Lower leg skin (tissue), 4 donors: Measurements from ENCODE around the gene LRP5. TPM values are rescaled to one million over a fixed set of nuclear protein-coding genes. Genes with fewer than 3 reads are reported as not detected.

ENCODE experiments used
- DNase-seq, 2 donors: peaks; one replicate each; pipeline ENCODE4 v3.0.0-alpha.2; 2019; ENCODE audit warnings: low spot score in 2 of 2
- H3K4me3 ChIP-seq: fragments of 200-600 bp; sonication (generic); 2 replicates; pipeline ENCODE4 v1.5.1; 2017; ENCODE audit warnings: mild to moderate bottlenecking, low read depth; ENCODE audit not compliant: poor library complexity, severe bottlenecking
- POLR2A ChIP-seq, 2 donors: fragments of 450-650 bp; IDR thresholded peaks; one replicate each; pipeline ENCODE4 v1.6.1; 2016 to 2017; ENCODE audit warnings: antibody characterized with exemption in 2 of 2, mild to moderate bottlenecking in 1 of 2, moderate library complexity in 1 of 2
- WGBS, 2 donors: methylation state at CpG; one replicate each; pipeline ENCODE4 v1.1.5; 2018; 5-methylcytosine and 5-hydroxymethylcytosine counted together
- intact Hi-C: fragments of 100-400 bp; cut with DNase I; formaldehyde crosslinking; loops from one replicate; pipeline ENCODE4 v1.15.0; 2023; ENCODE audit warnings: low total_unique reads
- total RNA-seq, 4 donors: library from RNA; depleted of rRNA; stranded (reverse); fragments of >200 nt; gene quantifications; one replicate each; pipeline ENCODE4 v1.1.0, GENCODE V29; 2016
- TF ChIP-seq, protein P1 (sequence below), 3 donors: fragments of 450-650 bp; IDR thresholded peaks; one replicate each; pipeline ENCODE4 v1.5.1; 2016; ENCODE audit warnings: antibody characterized with exemption in 3 of 3, mild to moderate bottlenecking in 3 of 3, moderate library complexity in 2 of 3

Gene LRP5
- total RNA-seq, 4 donors from 2014 or later = 25.0 to 53.5 (median 29.3) TPM

DNA sequence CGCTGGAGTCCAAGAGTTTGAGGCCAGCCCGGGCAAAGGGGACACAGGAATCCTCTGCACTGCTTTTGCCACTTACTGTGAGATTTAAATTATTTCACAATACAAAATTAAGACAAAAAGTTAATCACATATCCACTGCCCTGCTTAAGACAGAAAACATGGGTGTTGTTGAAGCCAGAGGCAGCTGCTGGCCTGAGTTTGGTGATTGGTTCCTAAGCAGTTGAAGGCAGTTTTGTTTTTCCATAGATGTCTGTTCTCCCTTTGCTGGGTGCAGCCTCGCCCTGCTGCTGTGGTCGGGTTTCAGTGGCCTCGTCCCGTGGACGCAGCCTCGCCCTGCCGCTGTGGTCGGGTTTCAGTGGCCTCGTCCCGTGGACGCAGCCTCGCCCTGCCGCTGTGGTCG lies 77.9 kb downstream of the LRP5 start:
- intact Hi-C loops = no loop called here
- 89 to 97% methylated on average over 10 to 15 of the region's 16 CpGs for WGBS, 2 donors
- TF ChIP-seq, protein P1, sequence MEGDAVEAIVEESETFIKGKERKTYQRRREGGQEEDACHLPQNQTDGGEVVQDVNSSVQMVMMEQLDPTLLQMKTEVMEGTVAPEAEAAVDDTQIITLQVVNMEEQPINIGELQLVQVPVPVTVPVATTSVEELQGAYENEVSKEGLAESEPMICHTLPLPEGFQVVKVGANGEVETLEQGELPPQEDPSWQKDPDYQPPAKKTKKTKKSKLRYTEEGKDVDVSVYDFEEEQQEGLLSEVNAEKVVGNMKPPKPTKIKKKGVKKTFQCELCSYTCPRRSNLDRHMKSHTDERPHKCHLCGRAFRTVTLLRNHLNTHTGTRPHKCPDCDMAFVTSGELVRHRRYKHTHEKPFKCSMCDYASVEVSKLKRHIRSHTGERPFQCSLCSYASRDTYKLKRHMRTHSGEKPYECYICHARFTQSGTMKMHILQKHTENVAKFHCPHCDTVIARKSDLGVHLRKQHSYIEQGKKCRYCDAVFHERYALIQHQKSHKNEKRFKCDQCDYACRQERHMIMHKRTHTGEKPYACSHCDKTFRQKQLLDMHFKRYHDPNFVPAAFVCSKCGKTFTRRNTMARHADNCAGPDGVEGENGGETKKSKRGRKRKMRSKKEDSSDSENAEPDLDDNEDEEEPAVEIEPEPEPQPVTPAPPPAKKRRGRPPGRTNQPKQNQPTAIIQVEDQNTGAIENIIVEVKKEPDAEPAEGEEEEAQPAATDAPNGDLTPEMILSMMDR (IDR thresholded peaks at IDR 0.05) = no peak
- no peak for TF ChIP-seq POLR2A (IDR thresholded peaks at IDR 0.05)
- no peak for DNase-seq
- H3K4me3 ChIP-seq = no peak overlapping the region

DNA sequence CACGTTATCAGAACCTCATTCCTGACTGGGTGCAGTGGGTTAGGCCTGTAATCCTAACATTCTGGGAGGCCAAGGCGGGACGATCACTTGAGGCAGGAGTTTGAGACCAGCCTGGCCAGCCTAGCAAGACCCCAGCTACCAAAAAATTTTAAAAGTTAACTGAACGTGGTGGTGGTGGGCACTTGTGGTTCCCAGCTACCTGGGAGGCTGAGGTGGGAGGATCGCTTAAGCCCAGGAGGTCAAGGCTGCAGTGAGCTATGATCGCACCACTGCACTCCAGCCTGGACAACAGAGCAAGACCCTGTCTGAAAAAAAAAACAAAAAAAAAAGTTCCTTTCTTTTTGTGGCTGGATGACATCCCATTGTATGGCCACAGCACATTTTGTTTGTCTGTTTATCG lies 80.4 kb downstream of the LRP5 start:
- intact Hi-C loops = no loop called here
- 93 to 97% methylated on average over 7 of the region's 7 CpGs for WGBS, 2 donors
- no peak for DNase-seq
- no peak overlapping the region for H3K4me3 ChIP-seq
- no peak for TF ChIP-seq POLR2A (IDR thresholded peaks at IDR 0.05)
- TF ChIP-seq, protein P1 (IDR thresholded peaks at IDR 0.05) = no peak

DNA sequence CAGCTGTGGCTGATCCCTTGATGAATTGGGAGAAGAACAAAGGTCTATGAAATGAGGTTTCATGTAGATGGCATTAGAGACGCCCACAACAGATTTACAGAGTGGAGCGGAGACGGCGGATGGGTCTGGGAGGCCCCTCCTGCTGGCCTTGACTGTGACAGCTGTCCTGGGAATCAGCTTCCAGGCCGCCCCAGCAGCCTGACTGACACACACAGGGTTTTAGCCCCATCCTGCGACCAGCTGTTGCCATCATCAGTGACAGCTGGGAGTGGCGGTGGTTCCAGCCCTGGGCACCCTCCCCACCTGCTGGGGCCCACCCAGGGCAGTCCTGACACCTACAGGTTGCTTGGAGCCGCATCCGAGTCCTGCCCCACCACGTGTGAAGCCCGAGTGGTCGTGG lies 84.1 kb downstream of the LRP5 start:
- intact Hi-C loops = no loop called here
- DNase-seq = no peak
- TF ChIP-seq, protein P1 (IDR thresholded peaks at IDR 0.05) = no peak
- TF ChIP-seq POLR2A (IDR thresholded peaks at IDR 0.05) = no peak
- WGBS, 2 donors = 88 to 93% methylated on average over 10 to 12 of the region's 12 CpGs
- no peak overlapping the region for H3K4me3 ChIP-seq

DNA sequence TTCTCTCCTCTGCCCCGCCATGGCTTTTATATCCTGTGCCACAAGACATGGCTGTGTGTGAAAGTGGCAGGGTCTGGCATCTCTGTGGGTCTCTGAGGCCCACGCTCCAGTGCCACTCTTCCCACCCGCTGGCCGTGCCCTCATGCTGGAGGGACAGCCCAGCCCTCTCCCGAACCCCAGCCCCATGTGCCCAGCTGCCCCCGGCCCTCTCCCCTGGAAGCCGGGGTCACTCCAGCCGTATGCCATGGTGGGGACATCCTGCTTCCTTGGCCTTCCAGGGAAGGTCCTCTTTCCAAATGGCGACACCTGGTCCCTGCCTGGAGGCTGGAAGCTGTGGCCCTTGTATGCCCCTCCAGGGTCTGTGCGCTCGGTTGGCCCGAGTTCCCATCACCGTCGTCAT lies 84.9 kb downstream of the LRP5 start:
- WGBS, 2 donors = 95 to 97% methylated on average over 13 to 14 of the region's 14 CpGs
- TF ChIP-seq, protein P1 (IDR thresholded peaks at IDR 0.05) = no peak
- TF ChIP-seq POLR2A (IDR thresholded peaks at IDR 0.05) = no peak
- intact Hi-C loops = no loop called here

DNA sequence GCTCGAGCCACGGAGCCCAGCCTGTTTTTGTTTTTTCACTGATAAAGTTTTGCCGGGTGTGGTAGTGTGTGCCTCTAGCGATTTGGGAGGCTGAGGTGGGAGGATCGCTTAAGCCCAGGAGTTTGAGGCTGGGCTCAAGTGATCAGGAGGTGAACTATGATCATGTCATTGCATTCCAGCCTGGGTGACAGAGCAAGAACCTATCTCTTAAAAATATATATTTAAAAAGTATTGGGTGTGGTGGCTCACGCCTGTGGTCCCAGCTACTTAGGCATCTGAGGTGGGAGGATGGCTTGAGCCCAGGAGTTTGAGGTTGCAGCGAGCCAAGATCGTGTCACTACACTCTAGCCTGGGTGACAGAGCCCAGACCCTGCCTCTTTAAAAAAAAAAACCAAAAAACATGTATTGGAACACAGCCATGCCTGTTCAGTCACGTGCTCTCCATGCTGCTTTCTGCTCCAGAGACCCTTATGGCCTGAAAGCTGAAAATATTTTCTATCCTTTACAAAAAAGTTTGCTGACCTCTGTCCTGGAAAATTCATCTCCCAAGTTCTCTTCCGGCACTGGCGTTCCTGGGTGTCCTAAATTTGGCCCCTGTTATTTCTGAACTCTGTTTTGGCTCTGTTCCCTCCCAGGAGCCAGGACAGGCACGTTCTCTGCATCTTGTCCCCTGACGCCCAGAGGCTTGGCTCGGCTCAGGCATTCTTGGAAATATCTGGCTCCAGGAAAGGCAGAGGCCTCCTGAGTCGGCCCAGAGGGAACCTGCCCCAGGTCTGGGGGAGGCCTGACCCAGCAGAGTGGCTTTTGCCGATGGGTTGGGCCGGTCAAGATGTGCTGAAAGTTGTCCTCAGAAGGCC lies 86.8 kb downstream of the LRP5 start:
- intact Hi-C loops = no loop called here
- TF ChIP-seq, protein P1 (IDR thresholded peaks at IDR 0.05) = no peak
- TF ChIP-seq POLR2A (IDR thresholded peaks at IDR 0.05) = no peak
- DNase-seq = peak in 1 of 2 donors; percentile 32
- 42 to 48% methylated on average over 17 of the region's 17 CpGs for WGBS, 2 donors
- H3K4me3 ChIP-seq = no peak overlapping the region

More for the DNA sequence above, 84.9 kb downstream of the LRP5 start:
- no peak for DNase-seq
- no peak overlapping the region for H3K4me3 ChIP-seq
